Tibial nerve (tissue), 4 donors: Measurements from ENCODE around the gene SLC18A2.

Experiments
- EP300 ChIP-seq, 2 donors: sonication (generic); formaldehyde crosslinking; IDR thresholded peaks; one replicate each; pipeline ENCODE4 v1.6.1; 2017; ENCODE audit warnings: antibody characterized with exemption in 2 of 2, mild to moderate bottlenecking in 1 of 2
- TF ChIP-seq, protein P1 (sequence below), 5 experiments: fragments of 200-600 bp in 3 of 5; fragments of 450-650 bp in 2 of 5; sonication (generic) in 3 of 5; IDR thresholded peaks; one replicate each; pipeline ENCODE4 v1.5.1; 2016 to 2019; ENCODE audit warnings: antibody characterized with exemption in 5 of 5, mild to moderate bottlenecking in 3 of 5, moderate library complexity in 2 of 5

DNA sequence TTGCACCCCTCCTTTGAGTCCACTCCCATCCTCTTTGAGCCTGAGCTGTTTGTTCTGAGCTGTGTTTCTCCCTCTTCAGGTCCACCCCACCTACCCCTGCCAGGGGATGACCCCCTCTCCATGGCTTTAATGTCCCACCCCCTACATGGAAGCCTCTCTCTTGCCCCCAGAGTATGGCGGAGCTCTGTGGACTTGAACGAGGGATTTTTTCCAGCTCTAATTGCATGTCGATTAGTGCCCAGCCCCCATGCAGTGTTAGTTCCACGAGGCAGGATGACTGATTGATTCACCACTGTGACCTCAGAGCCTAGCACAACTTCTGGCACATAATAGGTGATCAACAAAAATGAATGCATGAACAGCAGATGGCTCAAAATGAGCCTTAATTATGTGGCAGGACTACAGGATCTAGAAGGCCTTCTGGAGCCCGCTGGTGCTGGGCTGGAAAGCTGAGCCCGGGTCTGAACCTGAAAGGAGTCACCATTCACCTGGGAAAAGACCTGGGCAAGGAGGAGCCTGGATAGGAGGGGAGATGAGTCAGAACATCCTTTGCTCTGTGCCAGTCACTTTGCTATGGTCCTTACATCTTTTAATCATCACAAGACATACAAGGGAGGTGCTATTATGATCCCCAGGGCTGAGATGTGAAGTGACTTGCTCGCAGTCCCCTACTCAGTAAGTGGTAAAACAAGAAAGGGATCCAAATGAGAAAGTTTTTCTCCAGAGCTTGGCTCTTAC lies 17.1 kb upstream of the SLC18A2 start:
- TF ChIP-seq, protein P1, sequence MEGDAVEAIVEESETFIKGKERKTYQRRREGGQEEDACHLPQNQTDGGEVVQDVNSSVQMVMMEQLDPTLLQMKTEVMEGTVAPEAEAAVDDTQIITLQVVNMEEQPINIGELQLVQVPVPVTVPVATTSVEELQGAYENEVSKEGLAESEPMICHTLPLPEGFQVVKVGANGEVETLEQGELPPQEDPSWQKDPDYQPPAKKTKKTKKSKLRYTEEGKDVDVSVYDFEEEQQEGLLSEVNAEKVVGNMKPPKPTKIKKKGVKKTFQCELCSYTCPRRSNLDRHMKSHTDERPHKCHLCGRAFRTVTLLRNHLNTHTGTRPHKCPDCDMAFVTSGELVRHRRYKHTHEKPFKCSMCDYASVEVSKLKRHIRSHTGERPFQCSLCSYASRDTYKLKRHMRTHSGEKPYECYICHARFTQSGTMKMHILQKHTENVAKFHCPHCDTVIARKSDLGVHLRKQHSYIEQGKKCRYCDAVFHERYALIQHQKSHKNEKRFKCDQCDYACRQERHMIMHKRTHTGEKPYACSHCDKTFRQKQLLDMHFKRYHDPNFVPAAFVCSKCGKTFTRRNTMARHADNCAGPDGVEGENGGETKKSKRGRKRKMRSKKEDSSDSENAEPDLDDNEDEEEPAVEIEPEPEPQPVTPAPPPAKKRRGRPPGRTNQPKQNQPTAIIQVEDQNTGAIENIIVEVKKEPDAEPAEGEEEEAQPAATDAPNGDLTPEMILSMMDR (IDR thresholded peaks at IDR 0.05), result no peak
- no peak for TF ChIP-seq EP300 (IDR thresholded peaks at IDR 0.05)
